ENCODE results near the gene PARVB.

PARVB gene

DNA sequence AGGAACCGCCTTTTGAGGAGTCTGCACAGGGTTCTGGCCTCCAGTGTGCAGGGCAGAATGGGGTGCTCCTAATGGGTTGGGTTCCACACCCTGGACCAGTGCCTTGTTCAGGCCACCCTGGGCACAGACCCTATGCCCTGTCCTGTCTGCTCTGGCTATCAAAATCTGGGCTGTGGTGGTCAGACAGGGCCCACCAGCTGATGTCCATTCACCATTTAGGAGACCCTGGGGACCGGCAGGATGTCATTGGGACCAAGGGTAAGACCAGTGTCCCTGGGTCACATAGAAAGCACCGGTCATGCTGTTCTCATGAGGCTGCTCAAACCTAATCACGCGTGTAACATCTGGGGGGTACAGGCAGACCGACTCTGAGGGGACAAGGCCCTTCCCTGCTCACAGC lies 194.0 kb downstream of the PARVB start:
- no peak for DNase-seq (ENCODE audit: low spot score)

DNA sequence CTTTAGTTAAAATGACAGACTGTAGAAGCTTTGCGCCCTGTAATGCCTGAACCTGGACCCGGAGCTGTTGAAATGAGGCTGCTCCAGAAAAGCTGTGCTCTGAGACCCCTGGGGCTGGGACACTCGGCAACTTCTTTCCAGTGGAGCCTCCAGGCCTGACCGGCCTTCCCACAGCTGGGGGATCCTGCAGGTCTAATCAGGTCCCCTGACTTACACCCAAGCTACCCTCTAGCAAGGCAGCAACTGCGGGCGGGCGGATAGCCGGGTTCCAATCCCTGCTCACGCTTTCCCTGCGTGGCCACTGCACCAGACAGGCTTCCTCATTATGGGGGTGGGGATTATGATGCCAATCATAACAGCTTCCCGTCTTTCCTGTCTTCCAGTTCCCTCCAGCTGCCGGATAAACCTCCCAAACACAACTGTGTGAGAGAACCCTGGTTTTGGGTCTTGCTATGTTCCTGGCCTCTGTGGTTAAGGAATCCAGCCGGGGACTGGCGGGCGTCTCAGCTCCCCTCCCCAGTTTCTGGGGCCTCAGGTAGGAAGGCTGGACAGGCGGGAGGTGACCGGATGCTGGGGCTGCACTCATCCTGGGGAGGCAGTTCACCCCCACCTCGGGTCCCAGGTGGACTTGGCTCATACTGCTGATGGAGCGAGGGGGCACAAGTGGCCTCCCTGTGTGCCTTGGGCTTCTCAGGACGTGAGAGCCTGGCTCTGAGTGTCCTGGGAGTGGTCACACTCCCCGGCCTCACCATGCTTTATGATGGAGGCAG lies 195.2 kb downstream of the PARVB start:
- DNase-seq (ENCODE audit: low spot score) = no peak

DNA sequence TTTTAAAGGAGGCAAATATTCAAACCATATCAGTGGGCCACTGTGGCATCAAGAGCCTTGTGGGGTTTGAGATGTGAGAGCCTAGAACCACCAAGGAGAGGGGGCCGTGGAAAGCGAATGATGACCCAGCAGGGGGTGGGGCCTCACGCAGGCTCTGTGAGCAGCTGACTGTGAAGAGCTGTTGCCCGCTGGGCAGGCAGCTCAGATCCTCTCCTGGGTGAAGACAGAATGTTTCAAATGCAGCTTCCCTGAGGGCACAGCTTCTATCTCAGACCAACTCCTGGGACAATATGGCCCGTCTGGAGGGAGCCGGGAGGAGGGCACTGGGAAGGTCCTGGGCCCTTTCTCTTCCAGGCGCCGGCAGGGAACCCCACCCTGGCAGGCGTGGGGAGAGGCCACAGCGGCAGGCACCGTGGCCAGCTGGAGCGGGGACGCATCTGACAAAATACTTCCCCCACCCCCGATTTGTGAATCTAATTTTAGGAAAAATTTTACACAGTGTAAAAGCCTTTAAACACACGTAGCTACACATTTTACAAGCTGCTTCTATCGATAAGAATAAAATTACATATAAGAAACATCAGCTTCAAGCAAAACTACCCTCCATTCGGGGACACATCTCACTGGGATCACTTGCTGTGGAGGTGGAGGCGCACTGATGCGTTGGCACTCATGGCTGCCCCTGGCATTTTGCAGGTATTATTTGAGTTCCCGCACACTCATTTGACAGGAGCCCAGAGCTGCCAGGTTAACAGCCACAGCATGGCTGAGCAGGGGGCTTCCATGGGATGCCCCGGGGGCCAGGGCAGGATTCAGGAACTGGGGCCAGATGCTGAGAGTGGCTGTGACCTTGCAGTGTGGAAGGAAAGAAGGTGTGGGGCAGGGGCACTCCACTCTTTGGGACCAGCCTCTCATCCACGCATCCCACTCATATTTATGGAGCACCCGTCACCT lies 196.9 kb downstream of the PARVB start:
- DNase-seq (ENCODE audit: low spot score) = no peak

DNA sequence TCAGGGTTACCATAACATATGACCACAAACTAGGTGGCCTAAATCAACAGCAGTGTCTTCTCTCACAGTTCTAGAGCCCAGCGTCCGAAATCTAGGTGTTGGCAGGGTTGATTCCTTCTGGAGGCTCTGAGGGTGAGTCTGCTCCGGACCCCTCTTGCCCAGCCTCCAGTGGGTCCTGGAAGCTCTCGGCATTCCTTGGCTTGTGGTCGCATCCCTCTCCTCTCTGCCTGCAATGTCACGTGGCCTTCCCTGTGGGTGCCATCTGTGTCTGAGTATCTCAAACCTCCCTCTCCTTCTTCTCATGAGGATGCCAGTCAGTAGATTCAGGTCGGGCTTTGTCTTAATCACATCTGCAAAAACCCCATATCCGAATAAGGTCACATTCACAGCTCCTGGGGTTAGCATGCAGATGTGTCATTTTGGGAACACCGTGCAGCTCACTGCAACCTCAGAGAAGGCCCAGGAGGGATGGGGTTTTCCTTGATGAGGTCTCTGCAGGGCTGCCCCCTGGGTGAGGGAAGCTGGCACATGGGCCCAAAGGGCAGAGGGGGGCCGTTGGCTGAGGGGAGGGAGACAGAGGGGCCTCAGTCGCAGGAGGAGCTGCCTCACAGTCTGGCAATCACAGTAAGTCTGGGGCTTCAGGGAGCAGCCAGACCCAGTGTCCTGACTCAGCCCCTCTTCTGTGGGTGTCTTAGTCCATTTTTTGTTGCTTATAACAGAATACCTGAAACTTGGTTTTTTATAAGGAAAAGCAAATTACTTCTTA lies 197.8 kb downstream of the PARVB start:
- DNase-seq (ENCODE audit: low spot score) = no peak
